ENCODE data around the gene SPARC.

- no peak for TF ChIP-seq CTCF (IDR thresholded peaks at IDR 0.05)
- TF ChIP-seq ZFX (IDR thresholded peaks at IDR 0.05; ENCODE audit: borderline replicate concordance): no peak
Measured at GRCh38 chr5:151637676-151638075, 49.0 kb downstream of the SPARC start.
